ENCODE data around the gene HS2ST1. TPM values are rescaled to one million over a fixed set of nuclear protein-coding genes. Genes with fewer than 3 reads are reported as not detected.

The HS2ST1 gene
- total and polyA plus RNA-seq, 8 donors, result 22.5 to 92.2 (median 70.7) TPM

DNA sequence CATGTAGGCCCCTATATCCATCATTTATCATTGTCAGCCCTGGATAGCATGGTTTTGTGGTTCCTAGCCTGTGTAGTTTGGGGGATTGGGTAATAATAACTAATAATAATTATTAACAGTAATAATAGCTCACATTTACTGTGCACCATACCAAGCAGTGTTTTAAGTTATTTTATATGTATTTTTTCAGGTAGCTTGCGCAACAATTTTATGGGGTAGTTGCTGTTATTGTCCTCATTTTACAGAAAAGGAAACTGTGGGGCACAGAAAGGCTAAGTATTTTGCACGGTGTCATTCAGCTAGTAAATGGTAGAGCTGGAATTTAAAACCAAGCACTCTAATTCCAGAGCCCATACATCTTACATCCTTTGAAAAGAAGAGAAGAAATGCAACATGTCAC is 179.8 kb downstream of the HS2ST1 start:
- intact Hi-C loops (cut with DNase I), result no loop called here
- TF ChIP-seq, protein P1, sequence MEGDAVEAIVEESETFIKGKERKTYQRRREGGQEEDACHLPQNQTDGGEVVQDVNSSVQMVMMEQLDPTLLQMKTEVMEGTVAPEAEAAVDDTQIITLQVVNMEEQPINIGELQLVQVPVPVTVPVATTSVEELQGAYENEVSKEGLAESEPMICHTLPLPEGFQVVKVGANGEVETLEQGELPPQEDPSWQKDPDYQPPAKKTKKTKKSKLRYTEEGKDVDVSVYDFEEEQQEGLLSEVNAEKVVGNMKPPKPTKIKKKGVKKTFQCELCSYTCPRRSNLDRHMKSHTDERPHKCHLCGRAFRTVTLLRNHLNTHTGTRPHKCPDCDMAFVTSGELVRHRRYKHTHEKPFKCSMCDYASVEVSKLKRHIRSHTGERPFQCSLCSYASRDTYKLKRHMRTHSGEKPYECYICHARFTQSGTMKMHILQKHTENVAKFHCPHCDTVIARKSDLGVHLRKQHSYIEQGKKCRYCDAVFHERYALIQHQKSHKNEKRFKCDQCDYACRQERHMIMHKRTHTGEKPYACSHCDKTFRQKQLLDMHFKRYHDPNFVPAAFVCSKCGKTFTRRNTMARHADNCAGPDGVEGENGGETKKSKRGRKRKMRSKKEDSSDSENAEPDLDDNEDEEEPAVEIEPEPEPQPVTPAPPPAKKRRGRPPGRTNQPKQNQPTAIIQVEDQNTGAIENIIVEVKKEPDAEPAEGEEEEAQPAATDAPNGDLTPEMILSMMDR (IDR thresholded peaks at IDR 0.05), result no peak
- no peak overlapping the region for H3K4me3 ChIP-seq
- no peaks in the 10 kb centered on the region for H3K9me3 ChIP-seq
- peaks cover 0 to 3% of the 10 kb centered on the region in 2 donors for H3K36me3 ChIP-seq
- ATAC-seq (no peak), DNase-seq (no peak)
- no peaks in the 10 kb centered on the region for H3K4me1 ChIP-seq
- H3K27me3 ChIP-seq, result no peaks in the 10 kb centered on the region
- no peak overlapping the region for H3K27ac ChIP-seq

DNA sequence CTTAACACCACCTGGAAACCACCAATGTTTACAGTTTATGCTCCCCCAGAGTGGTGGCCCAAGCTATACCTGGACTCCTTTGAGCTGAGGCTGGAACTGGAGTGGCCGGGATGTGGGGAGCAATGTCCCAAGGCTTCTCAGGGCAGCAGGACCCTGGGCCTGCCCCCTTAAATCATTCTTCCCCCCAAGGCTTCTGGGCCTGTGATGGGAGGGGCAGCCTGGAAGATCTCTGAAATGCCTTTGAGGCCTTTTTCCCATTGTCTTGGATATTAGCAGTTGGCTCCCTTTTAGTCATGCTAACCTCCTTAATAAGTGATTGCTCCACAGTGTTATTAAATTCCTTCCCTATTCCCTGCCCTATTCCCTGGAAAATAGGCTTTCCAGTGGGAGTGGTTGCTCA is 185.8 kb downstream of the HS2ST1 start:
- TF ChIP-seq, protein P1 (IDR thresholded peaks at IDR 0.05), result no peak
- peaks cover 0 to 17% of the 10 kb centered on the region in 2 donors for H3K9me3 ChIP-seq
- H3K27me3 ChIP-seq, result no peaks in the 10 kb centered on the region
- DNase-seq, result no peak
- ATAC-seq, result no peak
- H3K4me1 ChIP-seq, result no peaks in the 10 kb centered on the region
- intact Hi-C loops (cut with DNase I), result no loop called here
- H3K27ac ChIP-seq, result no peak overlapping the region
- no peak overlapping the region for H3K4me3 ChIP-seq
- H3K36me3 ChIP-seq, result peaks cover 0 to 17% of the 10 kb centered on the region in 2 donors

DNA sequence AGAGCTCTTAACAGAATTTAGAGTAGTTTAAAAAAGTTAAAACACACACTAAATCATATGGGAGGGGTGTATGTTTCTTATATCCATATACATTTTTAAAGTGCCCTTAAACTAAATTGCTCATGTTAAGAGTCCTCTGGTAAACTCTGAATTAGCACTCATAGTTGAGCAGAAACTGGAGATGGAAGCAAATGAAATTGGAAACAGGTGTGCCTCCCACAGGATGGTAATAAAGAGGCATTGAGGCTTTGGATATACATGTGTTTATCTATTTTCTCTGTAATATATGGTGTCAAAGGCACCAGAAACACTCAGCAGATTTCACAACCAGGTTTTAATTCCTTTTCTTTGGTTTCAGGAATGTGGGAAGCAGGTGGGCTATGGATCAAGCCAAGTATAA is 188.6 kb downstream of the HS2ST1 start:
- H3K9me3 ChIP-seq, result peaks cover 0 to 17% of the 10 kb centered on the region in 2 donors
- H3K36me3 ChIP-seq, result peaks cover 0 to 17% of the 10 kb centered on the region in 2 donors
- no peak overlapping the region for H3K4me3 ChIP-seq
- DNase-seq, result no peak
- TF ChIP-seq, protein P1 (IDR thresholded peaks at IDR 0.05), result no peak
- H3K27me3 ChIP-seq, result no peaks in the 10 kb centered on the region
- intact Hi-C loops (cut with DNase I), result no loop called here
- ATAC-seq, result no peak
- H3K27ac ChIP-seq, result no peak overlapping the region
- H3K4me1 ChIP-seq, result no peaks in the 10 kb centered on the region

DNA sequence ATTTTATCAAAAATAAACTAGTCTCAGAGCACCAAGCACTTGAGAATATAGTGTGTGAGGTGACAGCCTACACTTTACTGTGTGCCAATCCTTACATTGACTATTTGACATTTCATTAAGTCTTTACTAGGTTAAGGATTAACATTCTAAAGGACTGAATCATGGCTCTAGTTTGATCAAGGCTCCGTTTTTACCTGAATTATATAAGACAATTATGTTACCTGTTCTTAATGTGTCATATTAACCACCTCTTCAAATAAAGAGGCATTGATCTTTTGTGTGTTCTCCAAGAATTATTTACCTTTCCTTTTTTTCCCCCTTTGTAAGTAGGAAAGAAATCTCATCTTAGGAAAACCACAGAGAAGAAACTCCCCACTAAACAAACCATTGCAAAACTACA is 189.7 kb downstream of the HS2ST1 start:
- ATAC-seq, result peak; percentile 56
- H3K4me1 ChIP-seq, result no peaks in the 10 kb centered on the region
- no peak overlapping the region for H3K4me3 ChIP-seq
- DNase-seq, result no peak
- H3K36me3 ChIP-seq, result peaks cover 0 to 16% of the 10 kb centered on the region in 2 donors
- intact Hi-C loops (cut with DNase I), result no loop called here
- TF ChIP-seq, protein P1 (IDR thresholded peaks at IDR 0.05), result no peak
- no peak overlapping the region for H3K27ac ChIP-seq
- H3K27me3 ChIP-seq, result no peaks in the 10 kb centered on the region
- peaks cover 0 to 17% of the 10 kb centered on the region in 2 donors for H3K9me3 ChIP-seq

DNA sequence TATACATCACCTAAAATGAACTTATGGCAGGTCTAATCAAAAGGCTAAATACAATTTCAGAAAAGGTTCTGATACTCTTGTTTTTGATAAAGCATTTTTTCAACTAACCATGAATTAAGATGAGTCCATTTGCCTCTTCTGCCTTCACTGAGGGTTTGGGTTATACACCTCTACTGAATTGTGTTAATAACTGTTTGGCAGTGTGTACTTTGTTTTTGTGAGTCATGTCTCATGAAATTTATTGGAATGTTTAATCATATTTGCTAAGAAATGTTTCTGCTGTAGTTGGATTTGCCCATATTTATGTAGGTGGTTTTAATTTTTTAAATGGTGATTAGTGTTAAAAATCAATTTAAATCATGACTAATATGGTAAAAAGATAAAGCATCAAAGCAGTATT is 190.5 kb downstream of the HS2ST1 start:
- no peak for ATAC-seq

More for the DNA sequence above, 190.5 kb downstream of the HS2ST1 start:
- Histone ChIP-seq H3K36me3 (peaks cover 0 to 7% of the 10 kb centered on the region in 2 donors), H3K4me3 (no peak overlapping the region), H3K27me3 (no peaks in the 10 kb centered on the region), H3K4me1 (no peaks in the 10 kb centered on the region), H3K27ac (no peak overlapping the region), H3K9me3 (peaks cover 0 to 11% of the 10 kb centered on the region in 2 donors)
- TF ChIP-seq, protein P1 (IDR thresholded peaks at IDR 0.05), result no peak
- intact Hi-C loops (cut with DNase I), result no loop called here
- no peak for DNase-seq
